Glutamatergic neuron (in vitro differentiated cells): ENCODE data around the gene EYS. TPM values are rescaled to one million over a fixed set of nuclear protein-coding genes. Genes with fewer than 3 reads are reported as not detected.
"Not testable (repeated sequence)": the region's sequence is repeated elsewhere in the genome, so short reads cannot be mapped to it uniquely, and the experiment has no call there.

ENCODE experiments used
- DNase-seq: peaks from one replicate; pipeline ENCODE4 v3.0.0; 2022
- H3K27ac Mint-ChIP-seq: one replicate; pipeline ENCODE4 v1.8.0; 2020; ENCODE audit warnings: mild to moderate bottlenecking, mixed read lengths, inconsistent platforms; ENCODE audit not compliant: unreplicated experiment
- H3K27me3 Mint-ChIP-seq: one replicate; pipeline ENCODE4 v1.8.0; 2020; ENCODE audit warnings: mild to moderate bottlenecking, moderate library complexity, mixed read lengths, inconsistent platforms; ENCODE audit not compliant: unreplicated experiment
- H3K36me3 Mint-ChIP-seq: one replicate; pipeline ENCODE4 v1.8.0; 2020; ENCODE audit warnings: mild to moderate bottlenecking, mixed read lengths, inconsistent platforms; ENCODE audit not compliant: unreplicated experiment
- H3K4me1 Mint-ChIP-seq: one replicate; pipeline ENCODE4 v1.8.0; 2020; ENCODE audit warnings: mild to moderate bottlenecking, low read depth, mixed read lengths, inconsistent platforms; ENCODE audit not compliant: unreplicated experiment
- H3K4me3 Mint-ChIP-seq: one replicate; pipeline ENCODE4 v1.8.0; 2020; ENCODE audit warnings: mild to moderate bottlenecking, mixed read lengths, inconsistent platforms; ENCODE audit not compliant: unreplicated experiment
- H3K9me3 Mint-ChIP-seq: one replicate; pipeline ENCODE4 v1.8.0; 2020; ENCODE audit warnings: mild to moderate bottlenecking, moderate library complexity, mixed read lengths, inconsistent platforms; ENCODE audit not compliant: unreplicated experiment
- total RNA-seq: library from RNA; stranded (reverse); fragmentation: NEBNext Ultra II Directional; extraction: Animal tissue kit (Norgen Biotek cat#: 25700); gene quantifications from one replicate; pipeline ENCODE4 v1.2.1, GENCODE V29; 2021; ENCODE audit not compliant: unreplicated experiment
- TF ChIP-seq, protein P1 (sequence below): fragments of 200-600 bp; sonication (generic); IDR thresholded peaks from one replicate; pipeline ENCODE4 v1.5.0; 2021; ENCODE audit not compliant: partially characterized antibody, unreplicated experiment

EYS gene
- total RNA-seq, 1 donor from 2014 or later, result 13.2 TPM

DNA sequence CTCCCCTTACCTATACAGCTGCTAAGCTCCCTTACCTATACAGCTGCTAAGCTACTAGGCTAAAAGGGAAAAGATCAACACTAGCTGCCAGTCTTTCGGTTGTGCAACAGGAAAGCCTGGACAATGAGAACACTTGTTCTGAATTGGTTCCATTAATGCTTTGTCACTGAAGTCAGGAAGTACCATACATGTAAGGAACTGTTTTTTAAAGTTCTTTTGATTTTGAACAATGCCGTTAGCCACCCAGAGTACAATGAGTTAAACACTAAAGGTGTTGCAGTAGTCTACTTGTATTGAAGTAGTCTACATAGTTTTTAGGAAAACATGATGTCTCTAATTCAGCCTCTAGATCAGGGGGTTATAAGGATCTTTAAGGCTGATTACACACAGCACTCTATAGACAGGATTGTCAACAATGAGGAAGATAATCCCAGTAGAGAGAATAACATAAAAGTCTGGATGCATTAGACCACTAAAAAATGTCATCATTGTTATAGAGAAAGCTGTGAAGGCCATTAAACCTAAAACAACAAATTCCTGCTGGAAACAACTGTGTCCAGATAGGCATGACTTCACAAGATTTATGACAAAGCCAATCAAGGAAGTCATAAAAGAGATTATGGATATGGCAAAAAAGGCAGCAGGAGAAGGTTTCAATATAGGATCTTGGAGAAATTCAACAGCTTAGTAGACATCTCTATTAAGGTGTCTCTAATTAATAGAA, 1765.1 kb downstream of the EYS start:
- no peak overlapping the region for H3K27ac Mint-ChIP-seq
- DNase-seq, result no peak
- no peaks in the 10 kb centered on the region for H3K27me3 Mint-ChIP-seq
- TF ChIP-seq, protein P1, sequence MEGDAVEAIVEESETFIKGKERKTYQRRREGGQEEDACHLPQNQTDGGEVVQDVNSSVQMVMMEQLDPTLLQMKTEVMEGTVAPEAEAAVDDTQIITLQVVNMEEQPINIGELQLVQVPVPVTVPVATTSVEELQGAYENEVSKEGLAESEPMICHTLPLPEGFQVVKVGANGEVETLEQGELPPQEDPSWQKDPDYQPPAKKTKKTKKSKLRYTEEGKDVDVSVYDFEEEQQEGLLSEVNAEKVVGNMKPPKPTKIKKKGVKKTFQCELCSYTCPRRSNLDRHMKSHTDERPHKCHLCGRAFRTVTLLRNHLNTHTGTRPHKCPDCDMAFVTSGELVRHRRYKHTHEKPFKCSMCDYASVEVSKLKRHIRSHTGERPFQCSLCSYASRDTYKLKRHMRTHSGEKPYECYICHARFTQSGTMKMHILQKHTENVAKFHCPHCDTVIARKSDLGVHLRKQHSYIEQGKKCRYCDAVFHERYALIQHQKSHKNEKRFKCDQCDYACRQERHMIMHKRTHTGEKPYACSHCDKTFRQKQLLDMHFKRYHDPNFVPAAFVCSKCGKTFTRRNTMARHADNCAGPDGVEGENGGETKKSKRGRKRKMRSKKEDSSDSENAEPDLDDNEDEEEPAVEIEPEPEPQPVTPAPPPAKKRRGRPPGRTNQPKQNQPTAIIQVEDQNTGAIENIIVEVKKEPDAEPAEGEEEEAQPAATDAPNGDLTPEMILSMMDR, result no peak
- H3K4me3 Mint-ChIP-seq, result no peak overlapping the region
- no peaks in the 10 kb centered on the region for H3K9me3 Mint-ChIP-seq
- H3K36me3 Mint-ChIP-seq, result no peaks in the 10 kb centered on the region
- H3K4me1 Mint-ChIP-seq, result no peaks in the 10 kb centered on the region

DNA sequence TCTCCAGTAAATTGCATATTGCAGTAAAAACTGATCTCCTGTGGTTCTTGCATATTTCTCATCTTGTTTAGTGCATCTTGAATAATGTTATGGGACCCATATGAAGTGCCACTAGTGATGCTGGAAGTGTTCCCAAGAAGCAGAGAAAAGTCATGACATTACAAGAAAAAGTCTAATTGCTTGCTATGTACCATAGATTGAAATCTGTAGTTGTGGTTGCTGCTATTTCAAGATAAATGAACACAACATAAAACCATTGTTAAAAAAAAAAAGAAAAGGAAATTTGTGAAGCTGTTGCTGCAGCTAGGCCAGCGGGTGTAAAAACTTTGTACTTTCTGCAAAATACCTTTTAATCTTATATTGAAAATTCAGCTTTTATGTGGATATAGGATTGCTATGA, 1767.0 kb downstream of the EYS start:
- Mint-ChIP-seq H3K4me3 (no peak overlapping the region), H3K27ac (no peak overlapping the region), H3K36me3 (no peaks in the 10 kb centered on the region), H3K27me3 (no peaks in the 10 kb centered on the region), H3K9me3 (no peaks in the 10 kb centered on the region), H3K4me1 (no peaks in the 10 kb centered on the region)
- TF ChIP-seq, protein P1, result no peak
- no peak for DNase-seq

DNA sequence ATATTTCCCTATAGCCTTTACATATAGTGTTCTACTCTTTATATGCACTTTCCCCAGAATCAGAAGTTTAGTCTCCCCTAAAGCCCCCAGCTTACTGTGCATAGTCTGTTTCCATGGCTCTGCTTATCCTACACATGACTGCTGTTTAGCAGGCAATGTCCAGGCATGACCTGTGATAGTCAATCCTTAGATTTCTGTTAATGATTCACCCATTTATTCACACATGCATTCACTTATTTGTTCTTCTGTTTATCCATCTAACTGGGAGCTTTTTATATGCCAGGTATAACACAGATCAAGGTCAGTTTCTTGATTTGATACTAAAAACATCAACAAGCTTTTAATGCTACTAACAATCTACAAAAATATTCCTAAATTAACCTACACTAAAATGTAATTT, 1770.6 kb downstream of the EYS start:
- TF ChIP-seq, protein P1, result no peak
- H3K27me3 Mint-ChIP-seq, result no peaks in the 10 kb centered on the region
- no peaks in the 10 kb centered on the region for H3K4me1 Mint-ChIP-seq
- no peaks in the 10 kb centered on the region for H3K36me3 Mint-ChIP-seq
- H3K27ac Mint-ChIP-seq, result no peak overlapping the region
- no peak overlapping the region for H3K4me3 Mint-ChIP-seq
- no peaks in the 10 kb centered on the region for H3K9me3 Mint-ChIP-seq
- DNase-seq, result no peak

DNA sequence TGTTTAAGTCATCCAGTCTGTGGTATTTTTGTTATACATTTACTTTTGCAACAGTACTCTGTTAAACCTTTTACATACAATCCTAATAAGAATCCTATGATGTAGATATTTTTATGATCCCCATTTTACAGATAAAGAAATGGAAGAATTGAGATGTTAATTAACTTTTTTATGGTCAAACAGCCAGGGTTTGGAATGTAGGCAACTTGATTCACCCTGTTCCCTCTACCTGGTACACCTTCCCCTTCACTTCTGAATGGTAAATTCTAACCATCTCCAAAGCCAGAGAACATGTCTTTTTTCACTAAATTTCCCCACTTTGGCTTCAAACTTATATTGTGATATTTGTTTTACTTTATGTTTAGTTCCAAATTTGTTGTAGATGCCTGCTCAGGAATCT, 1771.3 kb downstream of the EYS start:
- TF ChIP-seq, protein P1, result no peak
- DNase-seq, result no peak
- H3K9me3 Mint-ChIP-seq, result no peaks in the 10 kb centered on the region
- no peaks in the 10 kb centered on the region for H3K27me3 Mint-ChIP-seq
- no peak overlapping the region for H3K4me3 Mint-ChIP-seq
- H3K27ac Mint-ChIP-seq, result no peak overlapping the region
- no peaks in the 10 kb centered on the region for H3K36me3 Mint-ChIP-seq
- H3K4me1 Mint-ChIP-seq, result no peaks in the 10 kb centered on the region

DNA sequence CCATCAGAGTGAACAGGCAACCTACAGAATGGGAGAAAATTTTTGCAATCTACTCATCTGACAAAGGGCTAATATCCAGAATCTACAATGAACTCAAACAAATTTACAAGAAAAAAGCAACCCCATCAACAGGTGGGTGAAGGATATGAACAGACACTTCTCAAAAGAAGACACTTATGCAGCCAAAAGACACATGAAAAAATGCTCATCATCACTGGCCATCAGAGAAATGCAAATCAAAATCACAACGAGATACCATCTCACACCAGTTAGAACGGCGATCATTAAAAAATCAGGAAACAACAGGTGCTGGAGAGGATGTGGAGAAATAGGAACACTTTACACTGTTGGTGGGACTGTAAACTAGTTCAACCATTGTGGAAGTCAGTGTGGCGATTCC, 1773.1 kb downstream of the EYS start:
- H3K9me3 Mint-ChIP-seq, H3K27ac Mint-ChIP-seq, H3K4me1 Mint-ChIP-seq, H3K36me3 Mint-ChIP-seq, DNase-seq, H3K4me3 Mint-ChIP-seq, H3K27me3 Mint-ChIP-seq: not testable (repeated sequence)

DNA sequence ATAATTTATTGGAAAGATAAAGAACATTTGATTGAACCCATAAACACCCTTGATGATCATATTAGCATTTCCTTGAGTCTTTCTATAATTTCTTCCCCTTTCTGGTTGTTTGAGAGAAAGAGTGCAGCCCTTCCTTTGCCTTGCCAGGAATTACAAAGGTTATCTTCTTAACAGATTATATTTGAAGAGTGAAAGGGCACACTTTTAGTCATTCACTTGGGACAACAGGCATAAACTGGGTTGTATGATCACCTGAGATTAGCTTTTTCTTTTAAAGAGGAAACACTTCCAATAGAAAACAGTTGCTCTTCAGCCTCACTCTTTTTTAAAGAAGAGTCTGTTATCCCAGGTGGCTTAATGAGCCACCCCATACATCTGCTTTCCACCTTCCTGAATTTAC, 1776.2 kb downstream of the EYS start:
- no peak overlapping the region for H3K27ac Mint-ChIP-seq
- TF ChIP-seq, protein P1, result no peak
- H3K36me3 Mint-ChIP-seq, result no peaks in the 10 kb centered on the region
- H3K27me3 Mint-ChIP-seq, result no peaks in the 10 kb centered on the region
- no peaks in the 10 kb centered on the region for H3K9me3 Mint-ChIP-seq
- no peaks in the 10 kb centered on the region for H3K4me1 Mint-ChIP-seq
- DNase-seq, result no peak
- no peak overlapping the region for H3K4me3 Mint-ChIP-seq
